ENCODE results near the gene VILL.

GRCh38 chr3:37993460-37993819 lies 2.9 kb downstream of the VILL start:
- TF ChIP-seq CTCF (IDR thresholded peaks at IDR 0.05): no peak
- TF ChIP-seq POLR2AphosphoS5 (IDR thresholded peaks at IDR 0.05; ENCODE audit: low read depth, low read length): no peak
- TF ChIP-seq, protein P1, sequence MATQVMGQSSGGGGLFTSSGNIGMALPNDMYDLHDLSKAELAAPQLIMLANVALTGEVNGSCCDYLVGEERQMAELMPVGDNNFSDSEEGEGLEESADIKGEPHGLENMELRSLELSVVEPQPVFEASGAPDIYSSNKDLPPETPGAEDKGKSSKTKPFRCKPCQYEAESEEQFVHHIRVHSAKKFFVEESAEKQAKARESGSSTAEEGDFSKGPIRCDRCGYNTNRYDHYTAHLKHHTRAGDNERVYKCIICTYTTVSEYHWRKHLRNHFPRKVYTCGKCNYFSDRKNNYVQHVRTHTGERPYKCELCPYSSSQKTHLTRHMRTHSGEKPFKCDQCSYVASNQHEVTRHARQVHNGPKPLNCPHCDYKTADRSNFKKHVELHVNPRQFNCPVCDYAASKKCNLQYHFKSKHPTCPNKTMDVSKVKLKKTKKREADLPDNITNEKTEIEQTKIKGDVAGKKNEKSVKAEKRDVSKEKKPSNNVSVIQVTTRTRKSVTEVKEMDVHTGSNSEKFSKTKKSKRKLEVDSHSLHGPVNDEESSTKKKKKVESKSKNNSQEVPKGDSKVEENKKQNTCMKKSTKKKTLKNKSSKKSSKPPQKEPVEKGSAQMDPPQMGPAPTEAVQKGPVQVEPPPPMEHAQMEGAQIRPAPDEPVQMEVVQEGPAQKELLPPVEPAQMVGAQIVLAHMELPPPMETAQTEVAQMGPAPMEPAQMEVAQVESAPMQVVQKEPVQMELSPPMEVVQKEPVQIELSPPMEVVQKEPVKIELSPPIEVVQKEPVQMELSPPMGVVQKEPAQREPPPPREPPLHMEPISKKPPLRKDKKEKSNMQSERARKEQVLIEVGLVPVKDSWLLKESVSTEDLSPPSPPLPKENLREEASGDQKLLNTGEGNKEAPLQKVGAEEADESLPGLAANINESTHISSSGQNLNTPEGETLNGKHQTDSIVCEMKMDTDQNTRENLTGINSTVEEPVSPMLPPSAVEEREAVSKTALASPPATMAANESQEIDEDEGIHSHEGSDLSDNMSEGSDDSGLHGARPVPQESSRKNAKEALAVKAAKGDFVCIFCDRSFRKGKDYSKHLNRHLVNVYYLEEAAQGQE (IDR thresholded peaks at IDR 0.05; ENCODE audit: insufficient read depth in 1 of 2, low read depth in 2 of 2, low read length in 1 of 2): no peak

Data from Panc1 (cell line).